Stimulated activated CD4-positive, alpha-beta T cell treated with anti-CD3 and anti-CD28 coated beads, TNF-alpha, amount 100 ng/mL, for 24 hours (primary cell): ENCODE data around the gene P3H3.
A peak's percentile ranks its signal among the peaks of the same experiment; 100 is the strongest.

Experiments used
- DNase-seq, 3 experiments: peaks; one replicate each; pipeline ENCODE4 v3.0.0-alpha.2; 2020; ENCODE audit warnings: low read depth in 3 of 3

P3H3 gene

DNA sequence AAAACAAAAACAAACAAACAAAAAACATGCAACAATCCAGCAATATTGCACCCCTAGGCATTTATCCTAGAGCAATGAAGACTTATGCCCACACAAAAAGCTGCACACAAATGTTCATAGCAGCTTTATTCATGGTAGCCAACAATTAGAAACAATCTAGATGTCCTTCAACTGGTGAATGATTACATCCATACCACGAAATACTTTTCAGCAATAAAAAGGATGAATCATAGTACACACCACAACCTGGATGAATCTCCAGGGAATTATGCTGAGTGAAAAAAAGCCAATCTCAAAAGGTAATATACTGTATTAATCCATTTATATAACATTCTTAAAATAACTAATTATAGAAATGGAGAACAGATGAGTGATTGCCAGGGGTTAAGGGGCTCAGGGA lies 21.0 kb upstream of the P3H3 start:
- no peak for DNase-seq

- DNase-seq, result no peak
Observed at GRCh38 chr12:6809056-6809455, 19.2 kb upstream of the P3H3 start.

DNA sequence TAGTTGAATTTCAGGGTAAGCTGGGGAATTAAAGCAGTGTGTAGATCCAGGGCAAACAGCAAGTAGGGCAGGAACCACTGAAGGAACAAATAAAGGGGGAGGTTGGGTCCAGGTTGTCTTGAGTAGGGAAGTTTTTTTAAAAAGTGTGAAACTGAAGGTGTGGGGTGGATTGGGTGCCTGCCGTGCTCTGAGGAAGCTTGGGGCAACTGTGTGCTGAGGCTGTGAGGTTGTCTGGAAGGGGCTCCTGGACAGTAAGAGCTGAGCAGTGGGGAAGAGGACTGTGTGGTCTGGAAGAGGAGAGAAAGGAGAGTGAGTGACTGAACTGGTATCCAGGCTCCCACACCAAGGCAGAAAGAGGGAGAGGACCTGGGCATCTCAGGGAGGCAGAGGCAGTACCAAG lies 17.4 kb upstream of the P3H3 start:
- no peak for DNase-seq

- DNase-seq, result no peak
Observed at GRCh38 chr12:6813363-6813762, 14.8 kb upstream of the P3H3 start.

DNA sequence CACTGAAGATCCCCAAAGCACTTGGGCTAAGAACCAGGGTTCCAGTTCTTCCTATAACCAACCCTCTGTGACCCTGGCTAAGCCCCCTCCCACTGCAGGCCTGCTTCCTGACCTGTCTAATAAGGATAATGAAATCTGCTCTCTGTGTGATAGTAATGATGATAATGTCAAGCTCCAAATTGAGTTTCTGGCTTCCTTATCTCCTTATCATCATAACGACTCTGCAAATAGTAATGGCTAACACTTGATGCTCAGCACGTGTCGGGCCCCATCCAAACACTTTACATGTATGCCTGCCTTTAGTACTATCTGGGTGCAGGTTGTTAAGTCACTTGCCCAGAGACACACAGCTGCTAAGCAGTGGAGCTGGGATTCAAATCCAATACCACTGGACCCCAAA lies 11.6 kb upstream of the P3H3 start:
- no peak for DNase-seq

GRCh38 chr12:6817098-6817497 lies 11.1 kb upstream of the P3H3 start:
- no peak for DNase-seq

DNA sequence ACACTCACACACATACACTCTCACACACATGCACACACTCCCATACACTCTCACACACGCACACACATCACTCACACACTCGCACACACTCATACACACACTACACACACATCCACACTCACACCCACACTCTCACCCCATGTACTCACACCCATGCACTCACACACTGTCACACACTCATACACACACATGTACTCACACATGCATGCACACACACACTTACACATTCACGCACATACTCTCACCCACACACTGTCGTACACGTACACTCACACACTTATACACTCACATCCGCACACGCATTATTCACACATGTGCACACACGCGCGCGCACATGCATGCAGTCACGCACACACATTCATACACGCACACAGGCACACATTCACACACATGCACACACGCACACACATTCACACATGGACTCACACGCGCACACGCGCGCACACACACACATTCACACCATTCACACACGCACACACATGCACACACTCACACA lies 10.5 kb upstream of the P3H3 start:
- DNase-seq, result no peak

- DNase-seq, result no peak
Observed at GRCh38 chr12:6818222-6818621, 10.0 kb upstream of the P3H3 start.

GRCh38 chr12:6818645-6819044 lies 9.6 kb upstream of the P3H3 start:
- no peak for DNase-seq

GRCh38 chr12:6819106-6820030 lies 8.8 kb upstream of the P3H3 start:
- no peak for DNase-seq

- DNase-seq, result no peak
Observed at GRCh38 chr12:6820166-6820565, 8.0 kb upstream of the P3H3 start.

DNA sequence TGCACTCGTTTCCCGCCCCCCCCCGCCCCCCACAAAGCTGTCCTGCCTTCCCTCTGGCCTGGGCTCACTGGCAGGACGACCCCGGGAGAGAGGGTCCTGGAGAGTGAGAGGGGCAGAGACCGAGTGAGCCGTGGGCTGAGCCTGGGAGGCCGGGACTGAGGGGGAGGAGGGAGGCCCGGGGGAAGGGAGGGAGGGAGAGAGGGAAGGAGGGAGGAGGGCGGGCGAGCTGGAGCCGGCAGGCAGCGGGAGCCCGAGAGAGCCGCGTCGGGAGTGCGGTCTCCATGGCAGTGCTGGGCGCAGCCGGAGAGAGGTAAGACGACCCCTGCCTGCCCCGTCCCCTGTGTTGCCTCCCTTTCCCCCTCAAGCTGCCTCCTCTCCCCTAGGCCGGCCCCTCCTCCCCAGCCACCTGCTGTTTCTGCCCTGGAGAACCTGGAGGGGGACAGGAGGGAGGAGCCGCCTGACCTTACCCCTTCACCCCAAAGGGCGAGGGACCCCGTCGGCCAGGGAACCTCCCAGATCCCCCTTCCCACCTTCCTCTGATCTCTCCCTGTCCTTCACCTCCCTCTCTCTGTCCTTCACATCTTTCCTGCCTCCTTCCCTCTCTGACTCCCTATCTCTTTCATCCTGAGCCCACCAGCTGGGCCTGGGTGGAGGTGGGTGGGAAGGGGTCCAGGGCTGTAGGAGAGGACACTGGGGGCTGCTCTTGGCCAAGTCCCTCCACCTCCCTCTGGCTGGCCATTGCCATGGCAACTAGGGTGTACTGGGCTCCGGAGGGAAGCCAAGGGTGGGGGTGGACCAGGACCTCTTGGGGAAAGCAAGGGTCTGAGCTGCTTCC lies 6.4 kb upstream of the P3H3 start, which contains the start of gene GPR162:
GPR162 (plus strand) TSS at position 231 of the 835 bp plus-strand sequence. CDS start 2,078 bp downstream, outside the sequence.
- DNase-seq, result no peak

DNA sequence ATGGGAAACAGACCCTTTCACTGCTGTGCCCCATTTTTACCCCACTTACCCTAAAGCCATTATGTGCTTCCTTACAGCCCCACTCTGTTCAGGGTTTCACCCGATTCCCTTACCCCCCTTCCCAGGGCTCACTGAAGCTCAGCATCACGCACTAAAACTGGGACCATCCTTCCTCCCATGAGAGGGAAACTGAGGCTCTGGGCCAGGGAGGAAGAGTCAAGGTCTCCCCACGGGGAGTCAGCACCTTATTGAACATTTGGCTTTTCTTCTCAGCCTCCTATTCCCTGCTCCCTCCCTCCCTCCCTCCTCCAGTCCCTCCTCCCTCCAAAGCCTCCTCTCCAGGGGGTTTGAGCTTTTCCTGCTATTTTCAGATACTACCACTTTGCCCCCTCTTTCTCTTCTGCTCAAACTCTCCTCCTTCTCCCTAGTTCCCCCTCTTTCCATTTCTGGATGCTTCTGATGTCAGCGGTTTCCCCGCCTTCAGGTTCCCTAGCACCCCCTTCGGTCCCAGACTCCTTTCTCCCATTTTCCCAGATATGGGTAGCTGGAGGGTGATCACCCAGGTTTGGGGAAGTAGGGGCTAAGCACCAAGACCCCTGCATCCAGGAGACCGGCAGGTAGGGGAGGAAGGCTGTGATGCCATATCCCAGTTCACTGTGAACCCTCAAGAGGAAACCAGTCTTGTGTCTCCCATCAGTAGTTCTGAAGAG lies 5.6 kb upstream of the P3H3 start:
- DNase-seq, result no peak

- no peak for DNase-seq
Observed at GRCh38 chr12:6823182-6824084, 4.8 kb upstream of the P3H3 start.

GRCh38 chr12:6824085-6824775 lies 4.0 kb upstream of the P3H3 start:
- DNase-seq, result no peak

- no peak for DNase-seq
Observed at GRCh38 chr12:6824901-6825381, 3.3 kb upstream of the P3H3 start.

DNA sequence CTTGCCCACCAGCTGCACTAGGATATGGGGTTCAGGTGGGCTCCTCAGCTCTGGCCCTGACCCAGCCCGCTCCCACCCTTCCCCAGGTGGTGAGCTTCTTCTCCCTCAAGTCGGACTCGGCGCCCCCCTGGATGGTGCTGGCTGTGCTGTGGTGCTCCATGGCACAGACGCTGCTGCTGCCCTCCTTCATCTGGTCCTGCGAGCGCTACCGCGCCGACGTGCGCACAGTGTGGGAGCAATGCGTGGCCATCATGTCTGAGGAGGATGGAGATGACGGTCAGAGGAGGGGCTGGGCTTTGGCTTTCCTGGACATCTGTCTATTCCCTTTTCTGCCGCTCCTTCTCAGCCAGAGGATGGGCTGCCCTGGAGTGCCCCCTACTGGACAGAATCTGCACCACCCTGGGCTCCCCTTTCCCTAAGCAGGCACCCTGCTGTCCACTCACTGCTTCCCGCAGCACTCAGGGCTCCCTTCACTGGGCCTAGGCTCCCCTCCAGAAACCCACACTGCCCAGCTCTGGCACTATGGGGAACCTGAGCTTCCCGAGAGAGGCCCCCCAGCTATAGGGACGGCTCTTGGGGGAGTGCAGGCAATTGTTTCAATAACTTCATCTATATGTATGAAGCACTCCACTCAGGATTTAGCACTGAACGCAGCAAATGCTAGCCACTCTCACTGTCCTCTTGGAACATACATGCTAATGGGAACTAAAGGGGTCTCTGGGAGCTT lies 2.6 kb upstream of the P3H3 start:
- DNase-seq, result peak; percentile 69 to 82 (median 72)

DNA sequence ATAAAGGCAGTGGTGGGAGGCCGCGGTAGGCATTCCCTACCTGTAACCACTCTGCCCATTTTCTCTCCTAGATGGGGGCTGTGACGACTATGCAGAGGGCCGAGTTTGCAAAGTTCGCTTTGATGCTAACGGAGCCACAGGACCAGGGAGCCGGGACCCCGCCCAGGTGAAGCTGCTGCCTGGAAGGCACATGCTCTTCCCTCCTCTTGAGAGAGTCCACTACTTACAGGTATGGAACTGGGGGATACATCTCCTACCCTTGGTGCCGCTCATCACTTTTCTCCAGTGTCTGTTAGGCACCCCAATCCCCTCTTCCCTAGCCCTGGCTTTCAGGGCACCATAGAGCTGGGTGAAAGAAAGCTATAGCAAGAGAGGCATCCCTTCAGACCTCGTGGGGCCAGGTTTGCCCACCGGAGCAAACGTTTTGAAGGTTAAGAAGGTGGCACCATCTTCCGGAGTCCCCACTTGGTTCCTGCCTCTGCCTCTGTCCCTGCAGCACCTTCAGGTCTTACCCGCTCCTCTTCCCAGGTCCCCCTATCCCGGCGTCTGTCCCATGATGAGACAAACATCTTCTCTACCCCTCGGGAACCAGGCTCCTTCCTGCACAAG lies 2.0 kb upstream of the P3H3 start:
- no peak for DNase-seq
